H1 (cell line): Measurements from ENCODE around the gene VHLL. TPM values are rescaled to one million over a fixed set of nuclear protein-coding genes. Genes with fewer than 3 reads are reported as not detected.
A peak's percentile ranks its signal among the peaks of the same experiment; 100 is the strongest.

Experiments
- ASH2L ChIP-seq: fragments of 200-600, 300-600 bp; sonication (generic); IDR thresholded peaks from one replicate; pipeline ENCODE4 v1.7.1; 2017; ENCODE audit warnings: low read length
- CHD1 ChIP-seq: IDR thresholded peaks from 2 replicates; pipeline ENCODE4 v1.6.1; 2012; ENCODE audit warnings: low read depth, low read length, improper control_type of control experiment
- CTBP2 ChIP-seq: IDR thresholded peaks from 2 replicates; pipeline ENCODE4 v1.7.0; 2011; ENCODE audit warnings: borderline replicate concordance, mild to moderate bottlenecking, moderate library complexity, mixed read lengths, low read length; ENCODE audit not compliant: insufficient read depth, insufficient read length
- EZH2 ChIP-seq: fragments of 200-600 bp; sonication (generic); IDR thresholded peaks from 2 replicates; pipeline ENCODE4 v1.7.1; 2012; ENCODE audit warnings: low read depth, mild to moderate bottlenecking, moderate library complexity, low read length, inconsistent platforms; ENCODE audit not compliant: severe bottlenecking
- JUND ChIP-seq: IDR thresholded peaks from 2 replicates; pipeline ENCODE4 v1.6.1; 2011; ENCODE audit warnings: mild to moderate bottlenecking, improper control_type of control experiment, low read length
- KDM4A ChIP-seq: IDR thresholded peaks from one replicate; pipeline ENCODE4 v1.7.1; 2012; ENCODE audit warnings: low read depth, mild to moderate bottlenecking, moderate library complexity, low read length, inconsistent platforms; ENCODE audit not compliant: severe bottlenecking
- MAFK ChIP-seq: IDR thresholded peaks from 2 replicates; pipeline ENCODE4 v1.6.1; 2012; ENCODE audit warnings: low read depth, mild to moderate bottlenecking, improper control_type of control experiment, low read length
- RAD21 ChIP-seq, 2 experiments: IDR thresholded peaks in 1 of 2; conservative IDR thresholded peaks in 1 of 2; 2 replicates each; pipeline ENCODE4 v1.6.1; 2011; ENCODE audit warnings: low read depth in 2 of 2, low read length in 2 of 2, improper control_type of control experiment in 1 of 2, inconsistent platforms in 1 of 2, mild to moderate bottlenecking in 1 of 2, moderate library complexity in 1 of 2
- SAP30 ChIP-seq: fragments of 300-600 bp; sonication (generic); IDR thresholded peaks from 2 replicates; pipeline ENCODE4 v1.7.1; 2012; ENCODE audit warnings: low read length, moderate library complexity, mild to moderate bottlenecking, inconsistent platforms; ENCODE audit not compliant: insufficient read depth, insufficient replicate concordance
- SIN3A ChIP-seq, 2 experiments: IDR thresholded peaks in 1 of 2; conservative IDR thresholded peaks in 1 of 2; 2 replicates each; pipeline ENCODE4 v1.6.1; 2011 to 2012; ENCODE audit warnings: low read length in 2 of 2, improper control_type of control experiment in 1 of 2, low read depth in 1 of 2, mild to moderate bottlenecking in 1 of 2
- SRF ChIP-seq: IDR thresholded peaks from 2 replicates; pipeline ENCODE4 v1.6.1; 2011; ENCODE audit warnings: mild to moderate bottlenecking, low read depth, low read length, moderate library complexity
- SUZ12 ChIP-seq: fragments of 200-600 bp; sonication (generic); IDR thresholded peaks from 2 replicates; pipeline ENCODE4 v1.6.1; 2012; ENCODE audit warnings: mild to moderate bottlenecking, inconsistent platforms, low read length, moderate library complexity, mixed read lengths
- TAF7 ChIP-seq: optimal IDR thresholded peaks from 2 replicates; pipeline ENCODE3; 2011; ENCODE audit warnings: low read depth, mild to moderate bottlenecking, inconsistent platforms, low read length, moderate library complexity, borderline replicate concordance
- TEAD4 ChIP-seq: IDR thresholded peaks from 2 replicates; pipeline ENCODE4 v1.6.1; 2012; ENCODE audit warnings: low read depth, low read length, inconsistent platforms, mixed read lengths
- ZNF274 ChIP-seq: IDR thresholded peaks from 2 replicates; pipeline ENCODE4 v1.7.0; 2012; ENCODE audit warnings: low read length, borderline replicate concordance; ENCODE audit errors: extremely low read depth
- polyA plus RNA-seq, 7 experiments: library from polyadenylated mRNA; depleted of rRNA in 3 of 7; stranded (reverse) in 5 of 7; unstranded in 2 of 7; fragments of >200 nt in 5 of 7; fragments of 200-250 nt in 2 of 7; gene quantifications; 1 replicate in 5 of 7; 2 replicates in 1 of 7; 4 replicates in 1 of 7; pipeline versions ENCODE4 v1.2.1 to v1.2.3, GENCODE V29; 2011 to 2013; ENCODE audit warnings: missing spikeins in 2 of 7, mixed read lengths in 2 of 7
- total RNA-seq: library from RNA; stranded (reverse); fragmentation: NEBNext Ultra II Directional; extraction: Animal tissue kit (Norgen Biotek cat#: 25700); gene quantifications from 2 replicates; pipeline ENCODE4 v1.2.1, GENCODE V29; 2021
- TF ChIP-seq, protein P1 (sequence below), 3 experiments: IDR thresholded peaks; 1 replicate in 2 of 3; 2 replicates in 1 of 3; pipeline versions ENCODE4 v1.5.1 to v1.6.1; 2011; ENCODE audit warnings: low read length in 3 of 3, mild to moderate bottlenecking in 3 of 3, inconsistent platforms in 2 of 3, low read depth in 1 of 3, moderate library complexity in 1 of 3; ENCODE audit not compliant: insufficient read depth in 1 of 3; ENCODE audit errors: control extremely low read depth in 1 of 3
- TF ChIP-seq, protein P2 (sequence below): IDR thresholded peaks from 2 replicates; pipeline ENCODE4 v1.6.1; 2012; ENCODE audit warnings: inconsistent platforms

The VHLL gene
- total and polyA plus RNA-seq, 2 of the 8 experiments (the other 6 are each of a cell fraction or from before 2014, with no cell fraction given), result not detected

DNA sequence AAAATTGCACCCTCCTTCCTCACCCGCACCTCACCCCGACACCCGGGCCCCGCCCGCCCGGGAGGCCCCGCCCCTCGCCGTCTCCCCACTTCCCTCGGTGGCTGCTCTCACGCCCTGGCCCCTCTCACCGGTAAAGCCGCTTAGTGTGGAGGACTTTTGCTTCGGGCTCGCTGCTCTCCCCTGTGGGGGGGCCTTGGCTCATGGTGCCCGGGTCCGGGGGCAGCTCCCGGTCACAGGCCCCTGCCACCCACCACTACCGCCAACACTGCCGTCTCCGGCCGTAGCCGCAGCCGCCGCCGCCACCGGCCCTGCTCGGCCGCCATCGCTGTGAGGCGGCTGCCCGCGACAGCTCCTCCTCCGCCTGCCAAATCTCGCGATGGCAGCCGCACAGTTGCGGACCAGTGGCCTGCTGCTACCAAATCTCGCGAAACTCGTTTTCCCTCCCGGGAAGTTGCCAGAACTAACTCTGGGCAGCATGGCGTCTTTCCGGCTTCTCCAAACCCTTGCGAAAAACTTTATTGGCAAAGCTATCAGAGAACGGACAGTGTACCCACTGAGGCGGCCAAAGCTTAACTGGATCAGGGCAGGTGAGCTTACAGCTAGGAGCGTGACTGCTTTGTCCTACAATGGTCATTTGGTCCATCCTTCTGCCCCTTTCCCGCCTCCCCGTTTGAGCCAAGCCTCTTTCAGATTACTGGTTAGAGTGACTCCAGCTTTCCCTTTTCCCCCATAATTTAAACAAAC lies 16.5 kb downstream of the VHLL start, which contains the start of gene SMG5 (continued):
- TF ChIP-seq TAF7 (peak; percentile 91), CHD1 (no peak), CTBP2 (peak; percentile 33), SAP30 (peak; percentile 19), SRF (no peak), RAD21 (IDR thresholded peaks at IDR 0.05 in 1 of 2, conservative IDR thresholded peaks at IDR 0.05 in 1 of 2; ENCODE audit: low read depth in 2 of 2, low read length in 2 of 2) (no peak), SIN3A (conservative IDR thresholded peaks at IDR 0.05 in 1 of 2, IDR thresholded peaks at IDR 0.05 in 1 of 2; ENCODE audit: low read depth in 1 of 2, low read length in 2 of 2) (peak; percentile 86 to 97), TEAD4 (0 out of 2 replicates have a peak, but pooled peaks have one; percentile 47), ZNF274 (no peak), SUZ12 (no peak), ASH2L (peak; percentile 64), JUND (no peak), MAFK (no peak), KDM4A (peak; percentile 98), EZH2 (no peak)
- TF ChIP-seq, protein P1, sequence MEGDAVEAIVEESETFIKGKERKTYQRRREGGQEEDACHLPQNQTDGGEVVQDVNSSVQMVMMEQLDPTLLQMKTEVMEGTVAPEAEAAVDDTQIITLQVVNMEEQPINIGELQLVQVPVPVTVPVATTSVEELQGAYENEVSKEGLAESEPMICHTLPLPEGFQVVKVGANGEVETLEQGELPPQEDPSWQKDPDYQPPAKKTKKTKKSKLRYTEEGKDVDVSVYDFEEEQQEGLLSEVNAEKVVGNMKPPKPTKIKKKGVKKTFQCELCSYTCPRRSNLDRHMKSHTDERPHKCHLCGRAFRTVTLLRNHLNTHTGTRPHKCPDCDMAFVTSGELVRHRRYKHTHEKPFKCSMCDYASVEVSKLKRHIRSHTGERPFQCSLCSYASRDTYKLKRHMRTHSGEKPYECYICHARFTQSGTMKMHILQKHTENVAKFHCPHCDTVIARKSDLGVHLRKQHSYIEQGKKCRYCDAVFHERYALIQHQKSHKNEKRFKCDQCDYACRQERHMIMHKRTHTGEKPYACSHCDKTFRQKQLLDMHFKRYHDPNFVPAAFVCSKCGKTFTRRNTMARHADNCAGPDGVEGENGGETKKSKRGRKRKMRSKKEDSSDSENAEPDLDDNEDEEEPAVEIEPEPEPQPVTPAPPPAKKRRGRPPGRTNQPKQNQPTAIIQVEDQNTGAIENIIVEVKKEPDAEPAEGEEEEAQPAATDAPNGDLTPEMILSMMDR (IDR thresholded peaks at IDR 0.05; ENCODE audit: control extremely low read depth in 1 of 3, insufficient read depth in 1 of 3, low read depth in 1 of 3, low read length in 3 of 3), result no peak
- TF ChIP-seq, protein P2, sequence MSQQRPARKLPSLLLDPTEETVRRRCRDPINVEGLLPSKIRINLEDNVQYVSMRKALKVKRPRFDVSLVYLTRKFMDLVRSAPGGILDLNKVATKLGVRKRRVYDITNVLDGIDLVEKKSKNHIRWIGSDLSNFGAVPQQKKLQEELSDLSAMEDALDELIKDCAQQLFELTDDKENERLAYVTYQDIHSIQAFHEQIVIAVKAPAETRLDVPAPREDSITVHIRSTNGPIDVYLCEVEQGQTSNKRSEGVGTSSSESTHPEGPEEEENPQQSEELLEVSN, result peak; percentile 68; the same call in 1 of the 2 replicates
